ENCODE measurements around the gene SCRG1.

The SCRG1 gene

DNA sequence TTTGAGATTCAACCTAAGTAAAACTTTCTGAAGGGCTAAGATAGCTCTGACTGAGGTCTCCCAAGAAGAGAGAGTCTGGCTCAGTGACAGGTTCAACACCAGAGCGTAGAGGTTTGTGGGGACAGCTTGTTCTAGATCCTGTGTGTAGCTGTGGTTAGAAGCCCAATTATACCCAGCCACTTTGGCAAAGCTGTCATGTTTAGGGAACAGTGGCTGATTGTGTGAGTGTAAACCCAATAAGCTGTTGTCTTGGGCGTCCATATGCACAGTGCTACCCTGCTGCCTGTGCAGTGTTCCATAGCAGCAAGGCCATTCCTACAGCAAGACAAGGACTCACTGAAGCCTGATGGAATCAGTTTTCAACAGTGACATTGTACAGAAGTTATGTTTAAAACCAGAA is 11.2 kb upstream of the SCRG1 start:
- DNase-seq, result no peak

DNA sequence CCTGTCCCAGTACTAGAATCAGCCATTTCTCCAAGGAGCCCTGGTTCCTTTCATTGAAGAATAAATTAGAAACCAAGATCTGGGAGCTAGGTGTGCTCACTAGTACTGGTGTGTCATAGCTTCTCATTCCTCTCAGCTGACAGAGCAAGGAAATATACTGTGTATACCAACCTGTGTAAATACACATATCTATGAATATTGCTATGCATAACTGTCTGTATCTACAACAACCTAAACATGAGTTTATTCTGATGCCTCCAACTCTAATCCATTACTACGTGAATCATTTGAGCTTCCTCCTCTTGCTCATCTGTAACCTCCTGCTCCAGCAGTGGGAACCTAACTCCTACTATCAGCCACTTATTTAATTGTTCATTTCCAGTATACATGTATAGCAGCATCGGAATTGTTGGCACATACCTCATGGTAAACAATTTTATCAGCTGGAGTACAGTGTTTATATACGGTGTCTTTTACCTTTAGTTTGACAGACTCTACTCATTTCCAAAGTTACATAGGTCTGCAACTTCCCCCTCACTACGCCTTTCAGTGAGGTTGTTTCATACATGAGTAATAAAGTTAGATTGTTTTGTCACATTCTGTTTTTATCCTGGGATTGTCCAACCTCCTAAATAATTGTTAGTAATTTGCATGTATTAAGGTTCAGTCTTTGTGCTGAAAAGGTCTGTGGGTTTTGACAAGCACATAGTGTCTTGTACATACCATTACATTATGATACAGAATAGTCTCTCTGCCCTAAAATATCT is 7.1 kb upstream of the SCRG1 start:
- DNase-seq, result no peak

DNA sequence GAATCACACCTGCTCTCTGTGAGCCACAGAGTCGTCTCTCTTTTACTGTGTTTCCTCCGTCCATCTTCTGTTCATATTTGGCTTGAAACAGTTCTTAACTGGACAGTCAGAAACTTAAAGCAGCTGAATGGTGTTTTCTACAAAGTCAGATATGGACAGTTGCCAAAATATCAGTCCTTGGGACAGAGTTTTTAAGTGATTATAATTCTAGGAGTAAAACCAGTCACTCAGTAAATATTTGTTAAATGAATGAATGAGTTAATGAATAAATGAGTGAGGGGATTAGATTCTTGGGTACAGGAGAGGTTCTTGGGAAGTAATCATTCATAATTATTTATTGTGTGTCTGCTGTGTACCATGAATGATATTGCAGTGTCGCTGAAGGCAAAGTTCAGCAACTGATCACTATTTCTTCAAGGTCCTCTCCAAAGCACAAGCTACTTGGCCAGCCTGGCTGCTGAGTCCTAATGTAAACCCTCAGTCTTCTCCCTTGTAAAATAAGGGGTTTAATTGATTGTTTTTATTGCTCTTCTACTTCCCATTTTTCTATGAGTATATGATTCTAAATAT is 5.5 kb upstream of the SCRG1 start:
- DNase-seq, result no peak

DNA sequence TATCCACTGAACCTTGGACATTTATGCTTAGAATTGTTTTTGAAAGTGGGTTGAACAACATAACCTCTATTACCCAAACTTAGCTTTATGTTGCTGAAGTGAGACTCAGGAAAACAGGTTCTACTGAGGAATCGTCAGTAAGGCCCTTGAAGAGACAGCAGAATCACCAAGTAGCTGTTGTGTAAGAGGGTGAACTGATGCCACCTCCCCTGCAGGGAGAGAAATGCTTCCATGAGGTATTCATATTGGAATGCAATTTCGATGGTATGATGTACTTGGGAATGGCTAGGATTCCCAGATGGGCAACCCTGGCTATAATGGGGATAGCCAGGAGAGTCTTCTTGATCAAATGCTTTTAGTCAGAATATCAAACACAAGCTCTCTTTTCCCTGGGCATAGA is 4.1 kb upstream of the SCRG1 start:
- no peak for DNase-seq

DNA sequence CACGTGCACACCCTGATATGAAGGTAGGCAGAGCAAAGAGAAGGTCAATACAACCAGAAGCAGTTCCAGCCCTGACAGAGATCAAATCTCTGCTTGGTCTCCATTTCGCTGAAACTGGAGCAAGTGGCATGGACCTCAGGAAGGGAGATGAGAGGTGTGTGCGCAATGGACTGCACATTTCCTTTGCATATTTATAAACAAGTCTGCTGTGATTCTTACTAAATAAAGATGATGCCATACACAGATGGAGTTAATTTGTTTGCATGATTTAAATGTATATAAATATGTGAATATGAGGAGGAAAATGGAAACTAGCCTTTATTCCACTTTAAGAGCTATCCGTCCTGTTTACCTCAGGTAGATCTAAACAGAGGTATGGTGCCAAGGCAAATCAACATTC is 2.1 kb upstream of the SCRG1 start:
- no peak for DNase-seq

DNA sequence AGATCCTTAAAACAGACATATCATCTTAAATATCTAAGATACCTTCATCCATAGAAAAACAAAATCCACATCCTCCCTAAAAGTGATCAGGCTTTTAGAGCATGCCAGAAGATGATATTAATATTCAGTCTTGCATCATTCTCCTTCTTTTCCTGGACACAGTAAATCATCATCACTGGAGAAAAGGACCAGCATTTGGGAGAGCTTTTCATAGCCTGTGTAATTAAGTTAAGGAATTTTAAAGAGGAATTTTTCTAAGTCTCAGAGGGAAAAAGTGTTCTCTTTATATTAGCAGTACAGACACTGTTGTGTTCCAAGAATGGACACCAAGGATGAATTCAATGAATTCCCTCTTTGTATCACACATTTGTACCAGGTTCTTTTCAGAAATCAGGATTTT is 696 bp downstream of the SCRG1 start:
- no peak for DNase-seq

DNA sequence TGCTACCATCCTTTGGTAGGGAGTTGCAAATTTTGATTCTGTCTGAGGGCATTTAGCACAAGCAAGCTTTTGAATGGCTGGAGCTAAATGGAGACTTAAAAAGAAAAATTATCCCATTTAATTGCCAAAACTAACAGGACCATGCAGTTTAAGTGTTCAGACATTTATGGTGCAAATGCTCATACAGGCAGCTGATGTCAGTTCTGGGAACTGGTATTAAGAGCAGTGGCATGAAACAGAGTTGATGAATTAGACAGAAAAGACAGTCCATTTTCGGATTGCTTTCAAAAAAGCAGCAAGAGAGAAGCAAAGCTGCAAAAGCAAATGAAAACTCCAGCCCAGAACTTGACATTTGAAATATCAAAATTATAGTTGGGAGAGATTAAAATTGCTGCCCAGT is 1.3 kb downstream of the SCRG1 start:
- no peak for DNase-seq

DNA sequence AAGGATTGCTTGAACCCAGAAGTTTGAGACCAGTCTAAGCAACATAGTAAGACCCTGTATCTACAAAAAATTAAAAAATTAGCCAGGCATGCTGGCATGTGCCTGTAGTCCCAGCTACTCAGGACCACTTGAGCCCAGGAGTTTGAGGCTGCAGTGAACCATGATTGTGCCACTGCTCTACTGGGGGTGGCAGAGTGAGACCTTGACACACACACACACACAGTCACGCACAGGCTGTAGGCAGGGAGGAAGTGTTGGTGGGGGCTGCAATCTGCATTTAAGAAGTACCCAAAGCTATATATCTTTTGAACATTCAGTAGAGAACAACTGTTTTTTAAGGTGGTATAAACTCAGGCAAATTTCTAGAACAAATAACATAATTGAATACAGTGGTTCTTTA is 7.2 kb downstream of the SCRG1 start:
- no peak for DNase-seq

DNA sequence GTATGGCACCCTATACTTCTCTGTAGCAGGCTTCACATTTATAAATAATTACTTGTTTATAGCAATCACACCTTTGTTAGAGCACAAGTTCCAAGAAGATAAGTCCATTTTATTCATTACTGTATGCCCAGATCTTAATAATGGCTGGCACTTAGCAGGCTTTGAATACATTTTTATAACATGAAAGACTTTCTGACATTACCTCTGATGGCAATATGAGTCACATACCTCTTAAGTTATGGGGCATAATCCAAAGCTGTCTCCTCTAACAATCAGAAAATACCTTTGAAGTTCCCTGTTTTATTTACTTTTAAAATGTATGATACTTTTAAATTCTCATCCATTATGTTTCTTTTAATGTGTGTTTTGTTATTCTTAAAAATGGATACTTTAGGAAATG is 12.2 kb downstream of the SCRG1 start:
- DNase-seq, result no peak

DNA sequence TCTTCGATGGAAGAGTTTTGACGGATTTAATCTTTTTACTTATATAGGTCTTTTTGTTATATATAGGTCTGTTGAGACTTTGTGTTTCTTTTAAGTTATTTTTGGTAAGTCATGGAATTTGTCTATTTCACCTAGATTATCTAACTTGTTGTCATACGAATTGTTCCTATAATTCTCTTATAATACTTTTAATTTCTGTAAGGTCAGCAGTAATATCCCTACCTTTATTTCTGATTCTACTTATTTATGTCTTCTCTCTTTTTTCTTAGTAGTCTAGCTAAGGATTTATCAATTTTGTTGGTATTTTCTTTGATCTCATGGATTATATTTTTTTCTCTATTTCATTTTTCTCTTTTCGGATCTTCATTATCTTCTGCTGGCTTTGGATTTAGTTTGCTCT is 16.6 kb downstream of the SCRG1 start:
- DNase-seq, result no peak

DNA sequence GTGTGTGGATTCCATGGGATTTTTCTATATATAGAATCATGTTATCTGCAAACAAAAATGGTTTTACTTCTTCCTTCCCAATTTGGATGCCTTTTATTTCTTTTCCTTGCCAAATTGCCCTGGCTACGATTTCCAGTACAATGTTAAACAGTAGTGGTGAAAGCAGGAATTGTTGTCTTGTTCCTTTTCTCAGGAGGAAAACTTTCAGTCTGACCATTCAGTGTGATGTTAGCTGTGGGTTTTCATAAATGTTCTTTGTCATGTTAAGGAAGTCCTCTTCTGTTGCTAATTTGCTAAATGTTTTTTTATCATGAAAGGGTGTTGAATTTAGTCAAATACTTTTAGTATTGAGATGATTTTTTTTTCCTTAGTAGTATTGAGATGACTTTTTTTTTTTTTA is 17.3 kb downstream of the SCRG1 start:
- no peak for DNase-seq

DNA sequence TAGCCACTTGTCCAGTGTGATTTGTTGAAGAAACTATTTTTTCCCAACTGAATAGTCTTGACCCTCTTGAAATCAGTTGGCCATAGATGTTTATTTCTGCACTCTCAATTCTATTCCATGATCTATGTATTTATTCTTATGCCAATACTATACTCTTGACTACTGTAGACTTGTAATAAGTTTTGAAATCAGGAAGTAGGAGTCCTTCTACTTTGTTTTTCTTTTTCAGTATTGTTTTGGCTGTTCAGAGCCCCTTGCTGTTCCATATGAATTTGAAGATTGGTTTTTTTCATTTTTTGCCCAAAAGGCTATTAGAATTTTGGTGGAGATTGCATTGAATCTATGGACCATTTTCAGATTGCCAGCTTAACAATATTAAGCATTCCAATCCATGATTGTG is 17.9 kb downstream of the SCRG1 start:
- DNase-seq, result no peak

DNA sequence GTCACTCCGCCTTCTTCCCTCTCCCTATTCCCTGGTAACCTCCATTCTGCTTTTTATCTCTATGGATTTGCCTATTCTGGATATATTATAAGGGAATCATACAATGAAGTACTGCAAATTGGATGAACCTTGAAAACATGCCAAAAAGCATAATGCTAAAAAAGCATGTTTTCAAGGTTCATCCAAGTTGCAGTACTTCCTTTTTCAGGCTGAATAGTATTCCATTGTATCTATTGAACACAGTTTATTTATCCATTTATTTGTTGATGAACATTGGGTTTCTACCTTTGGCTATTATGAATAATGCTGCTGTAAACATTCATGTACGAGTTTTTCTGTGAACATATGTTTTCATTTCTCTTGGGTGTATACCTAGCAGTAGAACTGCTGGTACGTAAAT is 19.0 kb downstream of the SCRG1 start:
- no peak for DNase-seq

DNA sequence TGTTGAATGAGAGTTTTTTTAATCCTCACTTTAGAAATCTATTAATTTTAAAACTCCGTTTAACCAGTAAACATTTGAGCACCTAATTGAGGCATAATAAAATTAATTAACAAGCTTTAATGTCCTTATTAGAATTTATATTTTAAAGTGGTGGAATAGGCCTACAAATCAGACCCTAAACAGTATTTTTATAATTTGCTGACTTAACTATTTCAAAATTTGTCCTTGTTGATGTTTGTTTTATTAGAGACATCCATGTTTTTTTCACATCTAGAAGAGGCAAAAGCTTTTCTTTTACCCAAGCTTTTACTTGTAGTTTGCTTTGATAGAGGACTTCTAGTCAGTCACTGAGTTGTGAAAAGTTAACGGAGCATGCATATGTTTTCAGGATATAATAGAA is 24.3 kb downstream of the SCRG1 start:
- no peak for DNase-seq

DNA sequence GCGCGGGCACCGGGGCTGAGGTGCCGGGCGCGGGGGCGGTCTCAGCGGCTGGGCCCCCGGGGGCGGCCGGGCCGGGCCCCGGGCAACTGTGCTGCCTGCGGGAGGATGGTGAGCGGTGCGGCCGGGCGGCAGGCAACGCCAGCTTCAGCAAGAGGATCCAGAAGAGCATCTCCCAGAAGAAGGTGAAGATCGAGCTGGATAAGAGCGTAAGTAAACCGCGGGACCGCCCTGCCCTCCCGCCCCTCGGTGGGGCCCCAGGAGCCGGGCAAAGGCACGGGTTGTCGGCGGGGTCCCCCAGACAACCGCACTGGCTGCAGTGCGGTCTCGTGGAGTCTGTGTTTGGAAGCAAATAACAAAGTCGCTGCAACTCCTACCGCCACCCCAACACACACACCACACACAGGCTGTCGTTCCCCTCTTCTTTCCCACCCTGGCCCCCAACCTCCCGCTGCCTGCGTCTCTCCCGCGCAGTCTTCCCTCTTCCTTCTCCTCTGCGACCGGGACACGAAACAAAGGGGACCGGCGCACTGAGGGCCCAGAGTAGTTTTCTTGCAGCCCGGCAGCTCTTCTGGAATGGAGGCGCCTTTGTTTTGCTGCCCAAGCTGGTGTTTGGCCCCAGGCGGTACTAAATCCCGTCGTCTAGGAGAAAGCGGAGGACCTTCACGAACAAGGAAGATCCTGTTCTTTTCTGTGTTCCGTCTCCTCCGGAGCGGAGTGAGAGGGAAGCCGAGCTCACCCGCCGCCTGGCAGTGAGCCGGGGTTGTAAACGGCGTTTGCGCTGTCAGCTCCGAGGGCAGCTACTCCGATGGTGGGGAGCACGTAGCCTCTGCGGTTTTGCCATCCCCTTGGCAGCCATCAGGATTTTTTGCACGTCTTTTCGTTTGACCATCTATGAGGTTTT is 27.4 kb downstream of the SCRG1 start:
- DNase-seq, result peak; percentile 16 to 63 (median 38)

DNA sequence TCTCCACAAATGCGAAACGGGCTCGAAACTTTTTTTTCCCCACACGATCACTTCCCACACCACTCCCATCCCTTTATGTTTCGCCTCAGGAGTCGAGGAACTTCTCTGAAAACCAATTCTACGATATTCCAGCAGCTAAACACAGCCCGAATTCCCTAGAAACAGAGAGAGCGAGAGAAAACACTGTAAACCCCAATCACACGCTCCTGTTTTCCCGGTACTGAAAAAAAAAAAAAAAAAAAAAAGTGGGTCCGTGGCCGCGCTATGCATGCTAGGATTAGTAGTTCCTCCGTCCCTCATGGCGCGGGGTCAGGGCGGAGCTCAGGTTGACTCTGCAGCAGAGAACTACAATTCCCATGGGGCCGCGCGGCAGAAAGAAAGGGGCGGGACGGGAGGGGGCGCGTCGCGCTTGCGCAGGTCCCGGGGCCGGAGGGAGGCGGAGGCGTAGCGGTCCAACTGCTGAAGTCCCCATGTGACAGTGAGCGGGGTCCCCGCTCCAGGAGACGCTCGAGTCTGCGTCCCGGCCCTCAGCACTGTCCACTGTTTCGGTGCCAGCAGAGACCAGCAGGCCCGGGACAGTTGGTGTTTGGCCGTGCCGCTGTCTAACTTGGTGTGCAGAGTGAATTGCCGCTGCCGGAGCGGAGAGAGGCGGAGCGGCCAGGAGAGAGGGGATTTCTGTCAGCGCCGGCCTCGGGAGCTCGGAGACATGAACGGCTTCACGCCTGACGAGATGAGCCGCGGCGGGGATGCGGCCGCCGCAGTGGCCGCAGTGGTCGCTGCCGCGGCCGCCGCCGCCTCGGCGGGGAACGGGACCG is 28.2 kb downstream of the SCRG1 start, which contains the start of gene SAP30:
Gene SAP30, plus strand, starts transcription at position 478 of the 815 bp plus-strand sequence. Its CDS starts 229 bp downstream, at position 707.
- peak; percentile 92 to 97 (median 96) for DNase-seq

DNA sequence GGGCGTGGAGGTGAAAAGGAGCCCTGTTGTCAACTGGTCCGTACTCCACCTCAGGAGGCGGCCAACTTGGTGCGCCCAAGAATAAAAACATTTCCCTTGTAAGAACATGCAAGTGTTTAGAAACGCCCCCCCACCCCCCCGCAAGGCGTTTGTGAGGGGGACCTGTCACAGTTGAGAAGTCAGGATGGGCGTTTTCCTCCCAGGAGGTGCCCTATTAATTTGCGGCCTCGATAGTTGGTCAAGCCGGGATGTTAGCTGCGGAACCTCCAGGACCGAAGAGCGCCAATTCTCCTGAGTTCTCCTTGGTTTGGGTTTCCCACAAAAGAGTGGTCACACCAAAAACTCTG is 28.8 kb downstream of the SCRG1 start:
- peak in 4 of 6 experiments; percentile 59 to 90 (median 70) for DNase-seq

DNA sequence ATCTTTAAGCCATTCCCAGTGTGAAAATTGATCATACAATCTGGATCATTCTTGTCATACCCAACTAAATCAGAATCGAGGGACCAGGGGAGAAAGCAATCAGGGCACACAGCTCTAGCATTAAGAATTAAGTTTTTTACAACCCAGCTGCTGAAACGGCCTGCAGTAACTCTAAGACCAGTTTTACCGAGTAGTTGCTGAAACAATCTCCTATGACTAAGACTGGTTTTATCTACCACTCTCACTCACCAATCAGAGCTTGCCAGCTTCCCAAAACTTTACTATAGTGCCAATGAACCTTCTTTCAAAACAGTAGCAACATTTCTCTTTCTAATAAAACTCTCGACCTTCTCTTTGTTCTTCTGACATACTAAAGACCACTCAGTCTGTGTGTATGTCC is 31.0 kb downstream of the SCRG1 start:
- DNase-seq, result no peak

DNA sequence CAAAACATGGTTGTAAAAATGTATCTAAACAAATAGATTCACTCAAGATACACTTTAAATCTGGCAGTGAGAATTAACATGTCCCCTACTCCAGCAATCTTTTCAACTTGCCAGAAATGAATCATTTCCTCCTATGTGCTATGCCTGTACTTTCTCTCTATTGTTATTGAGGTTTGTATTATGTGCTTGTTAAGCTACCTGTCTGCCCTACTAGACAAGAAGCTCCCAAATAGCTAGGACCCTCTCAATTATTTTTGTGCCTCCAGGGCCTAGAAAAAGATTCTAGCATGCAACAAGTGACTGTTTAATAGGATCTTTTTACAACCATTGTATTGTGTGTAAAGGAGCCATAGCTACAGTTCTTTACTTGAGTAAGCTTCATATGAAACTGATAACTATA is 31.6 kb downstream of the SCRG1 start:
- no peak for DNase-seq

DNA sequence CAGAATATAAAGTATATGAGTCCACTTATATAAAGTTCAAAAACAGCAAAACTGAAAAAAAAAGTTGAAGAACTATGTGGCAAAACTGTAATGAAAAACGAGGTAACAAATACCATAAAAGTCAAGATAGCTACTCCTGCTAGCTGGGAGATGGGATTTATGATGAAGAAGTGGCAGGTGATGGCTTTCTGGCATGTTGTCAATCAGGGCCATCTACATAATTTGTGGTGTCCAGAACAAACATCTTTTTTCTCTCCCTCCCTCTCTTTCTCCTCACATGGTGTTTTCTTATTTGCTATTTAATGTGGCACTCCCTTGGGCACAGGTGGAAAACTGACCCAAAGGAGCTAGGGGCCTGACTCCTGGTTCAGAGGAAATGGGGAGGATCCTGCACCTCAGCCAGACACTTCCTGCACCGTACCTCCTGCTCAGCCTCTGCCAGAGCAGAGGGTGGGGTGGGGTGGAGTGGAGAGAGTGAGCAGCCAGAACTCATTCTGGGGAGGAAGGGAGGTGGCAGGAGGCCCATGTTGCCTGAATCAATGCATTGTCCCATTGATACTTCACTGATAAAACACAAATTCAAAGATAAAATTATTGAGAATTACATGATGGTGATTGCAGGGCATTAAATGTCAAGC is 33.4 kb downstream of the SCRG1 start:
- DNase-seq, result no peak

DNA sequence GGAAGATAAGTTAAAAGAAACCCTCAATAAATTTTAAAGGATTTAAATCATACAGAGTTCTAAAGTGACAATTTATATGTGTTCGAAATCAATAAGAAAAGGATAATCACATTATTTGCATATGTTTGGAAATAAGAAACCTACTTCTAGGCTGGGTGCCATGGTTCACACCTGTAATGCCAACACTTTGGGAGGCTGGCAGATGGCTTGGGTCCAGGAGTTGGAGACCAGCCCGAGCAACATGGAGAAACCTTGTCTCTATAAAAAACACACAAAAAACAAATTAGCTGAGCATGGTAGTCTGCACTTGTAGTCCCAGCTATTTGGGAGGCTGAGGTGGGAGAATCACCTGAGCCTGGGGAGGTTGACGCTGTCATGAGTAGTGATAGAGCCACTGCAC is 36.2 kb downstream of the SCRG1 start:
- no peak for DNase-seq

DNA sequence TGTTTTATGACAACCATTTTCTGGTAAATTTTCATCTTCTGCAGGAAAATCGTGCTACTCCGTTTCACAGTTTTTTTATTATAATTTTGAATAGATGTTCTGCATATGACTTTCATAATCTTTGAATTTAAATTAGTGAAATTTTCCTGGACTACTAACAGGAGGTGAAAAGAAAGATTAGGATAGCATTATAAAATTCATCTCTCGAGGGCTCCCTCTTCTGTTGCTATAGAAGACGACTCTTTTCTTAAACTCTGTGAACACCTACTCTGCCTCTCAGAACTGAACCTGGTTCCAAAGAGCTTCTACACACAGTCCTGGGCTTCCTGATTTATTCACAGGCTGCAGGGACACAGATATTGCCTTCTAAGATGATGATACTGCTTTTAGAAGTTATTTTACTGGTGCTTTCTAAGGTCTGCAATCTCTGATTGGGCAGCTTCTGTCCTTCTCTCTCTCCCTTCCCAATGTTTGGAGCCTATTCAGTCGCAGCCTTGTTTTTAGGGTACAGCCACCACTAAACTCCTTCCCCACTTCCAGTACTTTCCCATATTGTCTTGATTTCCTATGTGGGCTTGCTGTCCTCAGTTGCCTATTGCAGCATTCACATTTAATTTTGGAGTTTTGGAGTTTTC is 38.2 kb downstream of the SCRG1 start:
- no peak for DNase-seq
